HepG2 (cell line): ENCODE results near the gene ALDH9A1. TPM values are rescaled to one million over a fixed set of nuclear protein-coding genes. Genes with fewer than 3 reads are reported as not detected.
A peak's percentile ranks its signal among the peaks of the same experiment; 100 is the strongest.

Experiments
- ATAC-seq: fragments of 200-7000 bp; cut with Tn5 transposase; 3 replicates; pipeline ENCODE4 v1.9.1; 2020; ENCODE audit warnings: mild to moderate bottlenecking, moderate library complexity
- BruUV-seq: library from RNA; stranded (reverse); fragments of 400-500 nt; replicated peaks from 2 replicates; lab custom pipeline; 2021; lab: Mats Ljungman, UMichigan
- CTCF ChIA-PET: fragments of 300-600 bp; formaldehyde crosslinking; extraction: SDS; loops from one replicate; lab custom pipeline; 2021; ENCODE audit warnings: low total read pairs, inconsistent platforms, low intra/inter-chr PET ratio; lab: Yijun Ruan, JAX
- POLR2A ChIA-PET: fragments of 350-600 bp; sonication (Branson Sonifier 250); formaldehyde crosslinking; loops from one replicate; lab custom pipeline; 2020; ENCODE audit warnings: antibody characterized with exemption, inconsistent platforms; lab: Yijun Ruan, JAX
- DNase-seq: peaks from one replicate; pipeline ENCODE4 v3.0.0-alpha.2; 2015; ENCODE audit warnings: low spot score
- FAIRE-seq: peaks from 3 replicates; lab custom pipeline; 2011; peaks lifted over from hg19 to GRCh38; lab: Jason Lieb, UNC
- H2AFZ ChIP-seq: one replicate; pipeline ENCODE4 v1.6.1; 2011; ENCODE audit warnings: low read length, inconsistent platforms
- H3K27ac ChIP-seq: fragments of 300-600 bp; 3 replicates; pipeline ENCODE4 v1.8.0; 2011; ENCODE audit warnings: mixed run types, mild to moderate bottlenecking, mixed read lengths, low read length, inconsistent platforms; ENCODE audit not compliant: insufficient read depth; ENCODE audit errors: extremely low read length
- H3K27me3 ChIP-seq, 2 experiments: fragments of 200-600 bp in 1 of 2; 2 replicates in 1 of 2; 3 replicates in 1 of 2; pipeline versions ENCODE4 v1.6.0 to v1.8.0; 2011; ENCODE audit warnings: low read length in 2 of 2, mild to moderate bottlenecking in 2 of 2, moderate library complexity in 2 of 2, inconsistent platforms in 1 of 2; ENCODE audit not compliant: insufficient read depth in 2 of 2, control insufficient read depth in 1 of 2
- H3K36me3 ChIP-seq, 2 experiments: fragments of 200-600 bp in 1 of 2; replicated peaks in 1 of 2; 2 replicates in 1 of 2; 3 replicates in 1 of 2; pipeline versions ENCODE4 v1.5.1 to v1.8.0; 2011; ENCODE audit warnings: low read length in 2 of 2, inconsistent platforms in 1 of 2; ENCODE audit not compliant: insufficient read depth in 2 of 2, control insufficient read depth in 1 of 2
- H3K4me1 ChIP-seq: 2 replicates; pipeline ENCODE4 v1.5.1; 2012; ENCODE audit warnings: low read length, inconsistent platforms; ENCODE audit not compliant: insufficient read depth
- H3K4me2 ChIP-seq: 2 replicates; pipeline ENCODE4 v1.6.0; 2011; ENCODE audit warnings: low read depth, low read length, inconsistent platforms
- H3K4me3 ChIP-seq, 3 experiments: fragments of 200-600 bp in 1 of 3; sonication (generic), shearing (Covaris generic) in 1 of 3; replicated peaks in 1 of 3; 2 replicates each; pipeline ENCODE4 v1.5.1; 2011 to 2016; ENCODE audit warnings: low read length in 3 of 3, inconsistent platforms in 2 of 3, low read depth in 2 of 3, mild to moderate bottlenecking in 2 of 3, control low read depth in 1 of 3, mixed read lengths in 1 of 3; ENCODE audit not compliant: insufficient read depth in 1 of 3
- H3K79me2 ChIP-seq: one replicate; pipeline ENCODE4 v1.6.1; 2011; ENCODE audit warnings: low read length, inconsistent platforms; ENCODE audit not compliant: insufficient read depth
- H3K9ac ChIP-seq: 2 replicates; pipeline ENCODE4 v1.6.0; 2011; ENCODE audit warnings: mild to moderate bottlenecking, low read depth, low read length, inconsistent platforms; ENCODE audit not compliant: insufficient read depth
- H3K9me3 ChIP-seq: 2 replicates; pipeline ENCODE4 v1.5.1; 2012; ENCODE audit warnings: mild to moderate bottlenecking, low read length
- H4K20me1 ChIP-seq: 2 replicates; pipeline ENCODE4 v1.6.0; 2011; ENCODE audit warnings: inconsistent platforms, mild to moderate bottlenecking, low read length, moderate library complexity; ENCODE audit not compliant: insufficient read depth
- ARNTL ChIP-seq: sonication (generic); formaldehyde crosslinking; IDR thresholded peaks from 2 replicates; pipeline ENCODE4 v1.4.0; 2020; ENCODE audit warnings: mild to moderate bottlenecking, missing genetic modification reagents
- LBX2 ChIP-seq: sonication (generic); formaldehyde crosslinking; IDR thresholded peaks from 2 replicates; pipeline ENCODE4 v1.5.0; 2020; ENCODE audit warnings: missing genetic modification reagents, mild to moderate bottlenecking, borderline replicate concordance
- MAFK ChIP-seq, 2 experiments: IDR thresholded peaks in 1 of 2; conservative IDR thresholded peaks in 1 of 2; 2 replicates each; pipeline ENCODE4 v1.6.1; 2011; ENCODE audit warnings: improper control_type of control experiment in 2 of 2, low read length in 2 of 2
- NFAT5 ChIP-seq: sonication (generic); formaldehyde crosslinking; IDR thresholded peaks from 2 replicates; pipeline ENCODE4 v1.4.0; 2020; ENCODE audit warnings: missing genetic modification reagents
- ZBTB42 ChIP-seq: sonication (generic); formaldehyde crosslinking; IDR thresholded peaks from 2 replicates; pipeline ENCODE4 v1.5.0; 2020; ENCODE audit warnings: mild to moderate bottlenecking, missing genetic modification reagents
- ZNF549 ChIP-seq: sonication (generic); formaldehyde crosslinking; IDR thresholded peaks from 2 replicates; pipeline ENCODE4 v1.5.0; 2020; ENCODE audit warnings: missing genetic modification reagents
- ZNF781 ChIP-seq: sonication (generic); formaldehyde crosslinking; IDR thresholded peaks from 2 replicates; pipeline ENCODE4 v1.5.1; 2020; ENCODE audit warnings: borderline replicate concordance, mild to moderate bottlenecking, missing genetic modification reagents; ENCODE audit errors: not compliant biosample characterization
- WGBS: methylation state at CpG from one replicate; pipeline ENCODE4 v1.1.6; 2017; ENCODE audit warnings: low lambda C conversion rate; 5-methylcytosine and 5-hydroxymethylcytosine counted together
- in situ Hi-C: cut with HindIII; loops from 2 replicates; pipeline ENCODE4 v1.10.0; 2017; ENCODE audit warnings: low pct_unique_long_range_greater_than_20kb; ENCODE audit not compliant: extremely low pct_ligation_motif_present
- intact Hi-C: fragments of 100-400 bp; cut with micrococcal nuclease; formaldehyde crosslinking; loops from one replicate; pipeline ENCODE4 v1.10.0; 2022; ENCODE audit not compliant: unreplicated experiment
- polyA plus RNA-seq, 8 experiments: library from polyadenylated mRNA; depleted of rRNA in 3 of 8; stranded (reverse) in 7 of 8; unstranded in 1 of 8; fragments of >200 nt; fragmentation: Illumina TruSeq in 4 of 8; extraction: Trizol in 4 of 8; gene quantifications; 2 replicates each; pipeline versions ENCODE4 v1.2.1 to v1.2.3, GENCODE V29; 2011 to 2016; ENCODE audit warnings: low read depth in 4 of 8, missing spikeins in 1 of 8, mixed read lengths in 1 of 8; ENCODE audit not compliant: insufficient read depth in 1 of 8
- total RNA-seq, 5 experiments: library from RNA; depleted of rRNA; stranded (reverse); fragments of >200 nt; fragmentation: Illumina TruSeq; extraction: Trizol; gene quantifications; 2 replicates each; pipeline ENCODE4 v1.2.3, GENCODE V29; 2016; ENCODE audit warnings: low read depth in 1 of 5

ALDH9A1 gene
- total and polyA plus RNA-seq, 2 of the 13 experiments (the other 11 are each of a cell fraction or from before 2014, with no cell fraction given) = 27.5 to 38.5 TPM

- Histone ChIP-seq H3K4me1 (peaks cover 9% of the 10 kb centered on the region; the same call in 1 of the 2 replicates), H3K27ac (no peak overlapping the region), H4K20me1 (no peaks in the 10 kb centered on the region), H3K36me3 (peaks cover 3 to 16% of the 10 kb centered on the region in 2 experiments; a peak in 4 of 5 replicates), H3K9me3 (no peaks in the 10 kb centered on the region), H3K9ac (no peak overlapping the region), H3K4me3 (no peak overlapping the region), H2AFZ (no peak overlapping the region), H3K4me2 (no peak overlapping the region), H3K27me3 (no peaks in the 10 kb centered on the region), H3K79me2 (no peaks in the 10 kb centered on the region)
- FAIRE-seq (no peak), DNase-seq (no peak), ATAC-seq (no peak)
- BruUV-seq = no TSS peak
- POLR2A ChIA-PET = no interaction called here
- CTCF ChIA-PET = no interaction called here
- TF ChIP-seq ZNF781 (CRISPR knock-in tag) (no peak), LBX2 (CRISPR knock-in tag) (no peak), ARNTL (CRISPR knock-in tag) (no peak), MAFK (conservative IDR thresholded peaks at IDR 0.05 in 1 of 2, IDR thresholded peaks at IDR 0.05 in 1 of 2; ENCODE audit: low read length in 2 of 2) (peak in 1 of 2 experiments; percentile 21; a peak in 1 of 4 replicates), ZBTB42 (CRISPR knock-in tag) (no peak), ZNF549 (CRISPR knock-in tag) (no peak), NFAT5 (CRISPR knock-in tag) (no peak)
- intact Hi-C loops (no loop called here), in situ Hi-C loops (no loop called here)
- 97% methylated on average over 2 of the region's 2 CpGs for WGBS
These were observed 28.5 kb upstream of the ALDH9A1 start for GRCh38 chr1:165726841-165727240.
